AG10803 (cell line): ENCODE measurements around the gene PEX5L.

Experiments used
- DNase-seq: peaks from one replicate; pipeline ENCODE4 v3.0.0; 2010; ENCODE audit warnings: low read depth
- H3K4me3 ChIP-seq: 2 replicates; pipeline ENCODE4 v1.5.1; 2011; ENCODE audit warnings: mild to moderate bottlenecking, low read length, control low read depth
- TF ChIP-seq, protein P1 (sequence below): conservative IDR thresholded peaks from 2 replicates; pipeline ENCODE4 v1.5.1; 2011; ENCODE audit warnings: mild to moderate bottlenecking, low read length, control low read depth, inconsistent platforms

PEX5L gene

DNA sequence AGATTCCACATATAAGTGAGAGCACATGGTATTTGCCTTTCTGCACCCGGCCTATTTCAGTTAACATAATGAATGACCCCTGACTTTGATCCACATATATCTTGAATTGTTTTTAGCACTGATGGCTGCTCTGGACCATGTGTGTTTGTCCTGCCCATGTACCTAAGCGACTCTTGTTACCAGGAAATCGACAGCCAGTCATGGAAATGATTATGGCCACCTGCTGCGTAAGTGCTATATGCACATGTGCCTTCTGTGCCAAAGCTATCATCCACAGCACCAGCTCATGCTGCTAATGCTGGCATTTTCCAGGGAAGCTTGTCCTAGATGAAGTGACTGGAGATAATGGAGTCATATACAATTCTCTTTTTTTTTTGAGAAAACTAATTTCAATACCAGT, 103.7 kb downstream of the PEX5L start:
- no peak overlapping the region for H3K4me3 ChIP-seq
- TF ChIP-seq, protein P1, sequence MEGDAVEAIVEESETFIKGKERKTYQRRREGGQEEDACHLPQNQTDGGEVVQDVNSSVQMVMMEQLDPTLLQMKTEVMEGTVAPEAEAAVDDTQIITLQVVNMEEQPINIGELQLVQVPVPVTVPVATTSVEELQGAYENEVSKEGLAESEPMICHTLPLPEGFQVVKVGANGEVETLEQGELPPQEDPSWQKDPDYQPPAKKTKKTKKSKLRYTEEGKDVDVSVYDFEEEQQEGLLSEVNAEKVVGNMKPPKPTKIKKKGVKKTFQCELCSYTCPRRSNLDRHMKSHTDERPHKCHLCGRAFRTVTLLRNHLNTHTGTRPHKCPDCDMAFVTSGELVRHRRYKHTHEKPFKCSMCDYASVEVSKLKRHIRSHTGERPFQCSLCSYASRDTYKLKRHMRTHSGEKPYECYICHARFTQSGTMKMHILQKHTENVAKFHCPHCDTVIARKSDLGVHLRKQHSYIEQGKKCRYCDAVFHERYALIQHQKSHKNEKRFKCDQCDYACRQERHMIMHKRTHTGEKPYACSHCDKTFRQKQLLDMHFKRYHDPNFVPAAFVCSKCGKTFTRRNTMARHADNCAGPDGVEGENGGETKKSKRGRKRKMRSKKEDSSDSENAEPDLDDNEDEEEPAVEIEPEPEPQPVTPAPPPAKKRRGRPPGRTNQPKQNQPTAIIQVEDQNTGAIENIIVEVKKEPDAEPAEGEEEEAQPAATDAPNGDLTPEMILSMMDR, result no peak
- DNase-seq, result no peak

DNA sequence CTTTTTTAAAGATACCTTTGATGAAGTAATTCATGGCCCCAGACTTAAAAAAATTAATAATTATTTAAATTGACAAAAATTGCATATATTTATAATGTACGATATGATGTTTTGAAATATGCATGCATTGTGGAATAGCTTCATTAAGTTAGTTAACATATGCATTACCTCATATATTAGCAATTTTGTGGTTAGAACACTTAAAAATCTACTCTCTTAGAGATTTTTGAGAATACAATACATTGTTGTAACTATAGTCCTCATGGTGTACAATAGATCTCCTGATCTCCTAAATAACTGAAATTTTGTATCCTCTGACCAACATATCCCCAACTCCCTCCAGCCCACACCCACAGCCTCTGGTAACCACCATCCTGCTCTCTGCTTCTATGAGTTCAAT, 104.1 kb downstream of the PEX5L start:
- DNase-seq, result no peak
- TF ChIP-seq, protein P1, result no peak
- H3K4me3 ChIP-seq, result no peak overlapping the region

DNA sequence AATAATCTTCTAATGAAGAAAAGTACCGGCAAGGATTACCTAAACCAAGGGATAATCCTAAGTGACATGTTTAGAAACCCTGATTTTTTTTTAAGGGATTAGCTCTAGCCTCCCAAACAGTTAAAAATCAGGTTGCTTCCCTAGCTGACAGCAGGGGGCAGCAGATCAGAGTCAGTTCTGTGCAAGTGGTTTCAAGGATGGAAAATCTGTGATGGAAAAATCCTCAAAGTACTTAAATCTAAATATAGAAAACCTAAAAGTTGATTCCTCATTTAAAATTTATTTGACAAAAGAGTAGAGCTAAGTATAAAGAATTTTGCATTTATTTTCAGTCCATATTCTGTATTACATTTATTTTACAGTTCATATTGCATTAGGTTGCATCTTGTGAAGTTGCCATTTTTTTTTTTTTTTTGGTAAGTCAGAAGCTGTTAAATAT, 107.6 kb downstream of the PEX5L start:
- TF ChIP-seq, protein P1, result peak; percentile 92
- peak; percentile 66 for DNase-seq
- no peak overlapping the region for H3K4me3 ChIP-seq

DNA sequence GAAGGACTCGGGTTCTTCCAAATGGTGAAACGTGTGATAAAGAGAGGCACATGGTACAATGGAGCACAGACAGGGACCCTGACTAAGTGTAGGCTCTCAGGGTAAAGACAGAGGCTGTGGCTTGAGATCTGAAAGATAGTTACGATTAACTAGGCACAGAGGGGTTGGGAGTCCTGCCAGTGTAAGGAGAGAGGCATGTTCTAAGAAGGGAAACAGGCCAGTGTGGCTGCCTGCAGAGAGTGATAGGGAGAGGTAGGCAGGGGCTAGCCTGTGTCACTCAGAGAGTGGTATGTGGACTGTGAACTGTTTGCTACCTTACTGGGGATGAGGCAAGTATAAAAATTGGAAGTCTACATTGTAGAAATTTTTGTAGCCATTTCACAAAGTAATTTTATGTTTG, 109.5 kb downstream of the PEX5L start:
- no peak overlapping the region for H3K4me3 ChIP-seq
- TF ChIP-seq, protein P1, result no peak
- no peak for DNase-seq

DNA sequence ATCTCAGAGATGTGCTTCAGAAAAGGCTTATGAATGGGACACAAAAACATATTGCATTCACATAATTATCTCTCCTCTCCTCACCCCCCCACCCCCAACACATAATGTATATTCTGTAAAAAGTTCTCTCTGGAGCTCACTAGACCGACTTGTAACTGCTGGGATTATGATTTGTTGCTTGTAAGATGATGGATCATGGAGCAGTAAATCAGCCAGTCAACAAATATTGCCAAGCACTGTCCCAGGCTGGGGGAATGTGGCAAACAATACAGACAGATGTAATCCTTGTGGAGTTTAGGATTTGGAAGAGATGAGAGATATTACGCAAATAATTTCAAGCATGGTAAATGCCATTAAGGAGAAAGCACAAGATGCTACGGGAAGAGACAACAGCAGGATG, 114.8 kb downstream of the PEX5L start:
- no peak overlapping the region for H3K4me3 ChIP-seq
- TF ChIP-seq, protein P1, result no peak
- DNase-seq, result no peak

DNA sequence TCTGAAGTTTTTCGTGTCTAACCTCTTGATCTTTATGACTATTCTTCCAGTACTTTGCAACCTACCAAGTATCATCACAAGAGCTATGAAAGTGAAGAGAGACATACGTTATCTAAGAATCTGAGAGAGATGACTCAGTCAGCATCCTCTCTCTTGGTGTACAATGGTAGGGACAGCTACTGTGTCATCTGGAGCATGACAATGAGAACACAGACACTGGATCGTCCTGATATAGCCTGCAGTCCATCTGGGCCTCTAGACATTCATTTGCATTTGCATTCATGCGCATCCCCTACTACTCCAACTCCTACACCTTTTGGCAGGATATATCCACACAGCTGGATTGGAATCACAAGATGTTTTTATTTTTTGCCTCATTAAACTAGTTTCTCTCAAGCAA, 115.2 kb downstream of the PEX5L start:
- no peak for DNase-seq
- no peak overlapping the region for H3K4me3 ChIP-seq
- TF ChIP-seq, protein P1, result no peak

DNA sequence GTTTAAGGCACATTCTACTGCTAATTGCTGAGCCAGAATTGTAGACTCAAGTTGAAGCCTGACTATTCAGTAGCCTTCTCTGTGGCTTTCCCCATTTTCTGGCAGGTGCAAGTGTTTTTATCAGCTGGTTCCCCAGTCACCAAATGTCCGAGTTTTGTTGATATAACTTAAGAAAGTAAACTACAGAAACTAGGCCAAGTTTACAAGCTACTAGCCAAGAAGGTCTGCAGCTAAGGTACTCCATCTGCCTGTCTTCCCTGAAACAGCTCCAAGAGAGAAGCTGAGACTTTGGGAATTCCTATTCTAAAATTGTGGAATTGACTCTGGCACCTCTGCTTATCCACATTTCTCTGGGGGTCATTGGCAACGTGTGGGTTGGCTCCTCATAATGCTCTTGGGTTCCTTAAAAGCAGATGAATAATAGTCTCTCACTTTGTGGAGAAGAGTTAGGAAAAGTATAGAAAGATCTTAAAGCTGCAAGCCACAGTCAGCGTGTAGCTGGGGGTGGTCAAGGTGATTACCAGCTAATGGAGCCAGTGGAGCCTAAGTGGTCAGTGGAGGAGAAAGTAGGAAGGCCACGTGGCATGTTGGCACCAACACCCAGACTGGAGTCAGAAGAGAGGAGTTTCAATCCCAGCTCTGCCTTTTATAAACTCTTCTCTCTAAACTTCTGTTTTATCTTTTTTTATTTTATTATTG, 128.8 kb downstream of the PEX5L start:
- H3K4me3 ChIP-seq, result no peak overlapping the region
- TF ChIP-seq, protein P1, result no peak
- no peak for DNase-seq
